Fibroblast of pulmonary artery (primary cell): Measurements from ENCODE around the gene GRIK1.

Experiments used
- DNase-seq: peaks from one replicate; pipeline ENCODE4 v3.0.0-alpha.2; 2010; ENCODE audit warnings: low read depth
- H3K4me3 ChIP-seq: replicated peaks from 2 replicates; pipeline ENCODE4 v1.5.1; 2011; ENCODE audit warnings: low read depth, mild to moderate bottlenecking, control low read depth, low read length, moderate library complexity
- CTCF ChIP-seq: IDR thresholded peaks from 2 replicates; pipeline ENCODE4 v1.5.1; 2011; ENCODE audit warnings: mild to moderate bottlenecking, control low read depth, low read length, inconsistent platforms; ENCODE audit errors: missing control alignments

Gene GRIK1

DNA sequence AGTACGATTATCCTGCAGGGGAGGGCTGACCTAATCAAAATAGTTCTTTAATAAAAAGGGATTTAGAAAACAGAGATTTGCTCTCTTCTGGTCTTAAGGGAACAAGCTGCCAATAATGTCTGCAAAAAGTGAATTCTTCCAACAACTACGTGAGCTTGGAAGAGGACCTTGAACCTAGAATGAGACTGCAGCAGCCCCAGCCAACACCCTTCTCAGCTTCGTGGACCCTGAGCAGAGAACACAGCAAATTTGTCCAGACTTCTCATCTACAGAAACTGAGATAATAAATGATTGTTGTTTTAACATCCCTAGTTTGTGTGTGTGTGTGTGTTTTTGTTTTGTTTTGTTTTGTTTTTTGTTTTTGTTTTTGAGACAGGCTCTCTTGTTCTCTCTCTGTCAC is 309.4 kb downstream of the GRIK1 start:
- no peak overlapping the region for H3K4me3 ChIP-seq
- DNase-seq, result no peak
- TF ChIP-seq CTCF, result no peak

- DNase-seq, result no peak
- TF ChIP-seq CTCF, result no peak
- H3K4me3 ChIP-seq, result no peak overlapping the region
These were observed 311.9 kb downstream of the GRIK1 start for GRCh38 chr21:29627905-29628304.

GRCh38 chr21:29626801-29627470 is 312.9 kb downstream of the GRIK1 start:
- DNase-seq, result no peak
- H3K4me3 ChIP-seq, result no peak overlapping the region
- TF ChIP-seq CTCF, result no peak

DNA sequence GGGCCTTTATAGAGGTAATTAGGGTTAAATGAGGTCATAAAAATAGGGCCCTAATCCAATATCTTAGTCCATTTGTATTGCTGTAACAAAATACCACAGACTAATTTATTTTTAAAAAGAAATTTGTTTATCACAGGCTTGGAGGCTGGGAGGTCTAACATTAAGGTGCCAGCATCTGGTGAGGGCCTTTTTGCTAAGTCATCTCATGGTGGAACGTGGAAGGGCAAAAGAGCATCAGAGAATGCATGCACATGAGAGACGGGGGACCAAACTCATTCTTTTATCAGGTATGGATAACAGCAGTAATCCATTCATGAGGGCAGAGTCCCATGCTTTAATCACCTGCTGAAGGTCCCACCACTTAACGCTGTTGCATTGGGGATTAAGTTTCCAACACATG is 313.8 kb downstream of the GRIK1 start:
- no peak for DNase-seq
- TF ChIP-seq CTCF, result no peak
- H3K4me3 ChIP-seq, result no peak overlapping the region

- no peak overlapping the region for H3K4me3 ChIP-seq
- TF ChIP-seq CTCF, result no peak
- no peak for DNase-seq
These were observed 315.0 kb downstream of the GRIK1 start for GRCh38 chr21:29624776-29625175.

- TF ChIP-seq CTCF, result no peak
- no peak overlapping the region for H3K4me3 ChIP-seq
- DNase-seq, result no peak
These were observed 318.3 kb downstream of the GRIK1 start for GRCh38 chr21:29621525-29621924.

DNA sequence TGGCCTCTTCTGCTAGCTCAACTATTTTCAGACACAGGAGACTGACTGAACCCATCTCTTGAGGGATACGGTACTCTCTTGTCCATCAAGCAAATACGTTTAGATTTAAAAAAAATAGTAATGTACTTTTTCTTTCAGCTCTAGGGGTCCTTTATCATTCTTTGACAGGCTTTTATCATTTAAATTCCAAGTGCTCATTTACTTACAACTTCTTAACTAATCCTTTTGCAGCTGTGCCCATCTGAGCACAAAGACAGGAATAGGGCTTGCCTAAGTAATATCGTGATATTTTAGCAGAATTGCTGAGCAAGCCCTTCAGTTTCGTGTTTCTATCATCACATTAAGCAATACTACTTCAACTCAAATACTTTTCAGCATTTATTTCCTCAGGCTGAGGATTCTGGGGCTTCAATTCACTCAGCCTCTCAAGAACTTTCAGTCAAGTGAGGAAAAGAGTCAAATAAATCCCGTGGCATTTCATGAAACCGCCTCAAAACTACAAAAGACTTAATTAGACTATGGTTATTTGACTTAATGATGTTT is 323.5 kb downstream of the GRIK1 start:
- DNase-seq, result no peak
- no peak overlapping the region for H3K4me3 ChIP-seq
- TF ChIP-seq CTCF, result no peak
